Measurements from ENCODE around the gene CD177.
"Not testable (repeated sequence)": the region's sequence is repeated elsewhere in the genome, so short reads cannot be mapped to it uniquely, and the experiment has no call there.

Gene CD177

GRCh38 chr19:43336508-43336907 is 17.0 kb upstream of the CD177 start:
- DNase-seq = not testable (repeated sequence)

GRCh38 chr19:43337737-43338136 is 15.7 kb upstream of the CD177 start:
- no peak for DNase-seq

DNA sequence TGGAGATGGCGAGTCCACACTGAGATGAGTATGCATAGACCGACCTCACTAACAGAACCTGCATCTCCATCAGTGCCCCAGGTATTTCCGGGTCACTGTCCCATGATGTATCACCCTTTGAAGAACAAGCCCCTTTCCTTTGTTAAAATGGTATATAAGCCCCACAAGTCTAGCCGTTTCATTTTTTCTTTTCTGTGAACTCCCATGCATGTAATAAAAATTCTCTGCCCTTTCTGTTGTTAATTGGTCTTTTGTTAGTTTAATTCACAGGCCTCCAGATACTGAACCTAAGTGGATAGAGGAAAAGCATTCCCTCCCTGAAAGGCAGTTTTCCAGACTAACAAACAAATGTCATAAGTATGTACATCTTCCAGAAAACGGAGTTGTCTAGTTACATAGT is 15.0 kb upstream of the CD177 start:
- DNase-seq = no peak

GRCh38 chr19:43339243-43339930 is 14.1 kb upstream of the CD177 start:
- not testable (repeated sequence) for DNase-seq

DNA sequence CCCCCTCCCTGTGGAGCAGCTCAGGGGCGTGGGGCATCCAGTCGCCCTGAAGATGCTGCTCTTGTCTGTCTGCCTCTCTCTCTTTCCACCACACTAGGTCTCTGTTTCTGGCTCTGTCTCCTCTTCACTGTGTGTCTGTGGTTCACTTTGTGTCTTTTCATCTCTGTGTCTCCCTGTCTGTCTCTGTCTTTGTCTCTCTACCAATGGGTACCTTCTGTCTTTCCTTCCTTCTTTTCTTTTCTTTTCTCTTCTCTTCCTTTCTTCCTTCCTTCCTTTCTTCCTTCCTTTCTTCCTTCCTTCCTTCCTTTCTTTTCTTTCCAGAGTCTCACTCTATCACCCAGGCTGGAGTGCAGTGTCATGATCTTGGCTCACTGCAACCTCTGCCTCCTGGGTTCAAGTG is 13.4 kb upstream of the CD177 start:
- not testable (repeated sequence) for DNase-seq

DNA sequence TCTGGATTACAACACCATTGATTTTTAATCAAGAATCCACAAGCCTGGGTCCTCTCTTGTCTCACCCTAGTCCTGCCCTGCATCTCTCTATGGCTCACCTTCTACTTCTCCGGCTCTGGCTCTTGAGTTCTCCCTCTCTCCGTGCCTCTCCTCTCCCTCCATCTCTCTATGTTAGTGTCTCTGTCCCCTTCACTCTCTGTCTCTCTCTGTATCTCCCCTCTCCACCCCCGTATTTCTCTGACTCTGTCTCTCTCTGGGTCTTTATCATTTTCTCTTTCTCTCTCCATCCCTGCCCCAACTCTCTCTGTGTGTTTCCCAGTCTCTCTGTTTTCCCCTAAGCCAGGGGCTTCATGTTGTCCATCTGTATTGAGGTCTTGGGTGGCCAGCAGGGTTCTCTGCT is 12.4 kb upstream of the CD177 start:
- DNase-seq = not testable (repeated sequence)

- not testable (repeated sequence) for DNase-seq
These were observed 11.4 kb upstream of the CD177 start for GRCh38 chr19:43342104-43342503.

DNA sequence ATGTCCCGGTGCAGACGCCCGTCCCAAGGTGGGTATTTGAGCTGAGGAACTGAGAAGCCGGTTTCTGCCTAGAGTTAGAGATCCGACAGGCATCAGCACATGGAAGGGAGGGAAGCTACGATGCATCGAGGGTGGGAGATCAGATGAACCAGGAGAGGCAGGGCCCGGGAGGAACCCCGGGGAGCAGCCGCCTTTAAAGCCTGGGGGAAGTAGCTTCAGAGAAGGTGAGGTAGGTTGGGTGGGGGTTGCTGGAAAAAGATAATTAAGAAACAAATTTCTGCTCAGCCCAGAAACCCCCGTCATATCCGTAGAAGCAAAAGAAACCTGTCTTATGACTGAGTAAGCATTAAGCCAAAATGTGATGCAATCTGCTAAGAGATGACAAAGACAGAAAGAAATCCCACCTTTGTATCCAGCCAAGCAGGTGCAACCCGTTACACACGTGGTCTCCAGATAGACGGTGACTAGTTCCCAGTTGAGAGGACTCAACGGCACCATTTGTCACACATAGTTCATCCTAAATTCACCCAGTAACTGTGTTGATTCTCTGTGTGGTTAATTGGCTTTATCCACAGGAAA is 9.1 kb upstream of the CD177 start:
- DNase-seq = not testable (repeated sequence)

- DNase-seq = not testable (repeated sequence)
These were observed 3.7 kb upstream of the CD177 start for GRCh38 chr19:43349813-43350212.

DNA sequence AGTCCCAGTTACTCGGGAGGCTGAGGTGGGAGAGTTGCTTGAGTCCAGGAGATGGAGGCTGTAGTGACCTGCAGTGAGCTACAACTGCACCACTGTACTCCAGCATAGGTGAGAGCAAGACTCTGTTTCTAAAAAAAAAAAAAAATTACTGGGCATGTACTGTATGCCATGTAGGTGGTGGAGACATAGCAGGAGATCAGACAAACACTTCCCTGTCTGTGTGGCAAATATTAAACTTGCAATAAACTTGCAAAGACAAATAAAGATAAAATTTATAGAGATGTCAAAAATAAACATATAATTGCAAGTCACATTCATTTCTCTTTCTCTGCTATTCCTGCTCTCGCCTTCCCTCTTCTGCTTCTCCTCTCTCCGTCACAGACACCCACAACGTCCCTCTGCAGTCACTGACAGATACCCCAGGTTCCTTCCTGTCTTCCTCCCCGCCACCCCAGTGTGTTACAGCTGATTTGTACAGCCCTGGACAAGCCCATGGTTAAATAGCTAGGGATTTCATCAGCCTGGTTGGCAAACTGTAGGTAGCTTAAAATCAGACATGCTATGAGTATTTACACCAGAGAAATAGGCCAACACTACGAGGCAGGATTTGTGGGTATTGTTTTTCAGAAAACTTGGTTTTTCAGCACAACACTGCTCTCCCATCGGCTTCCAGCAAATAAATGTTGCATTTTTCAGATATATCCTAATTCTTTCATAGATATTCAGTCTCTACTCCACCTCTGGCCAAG is 1.3 kb upstream of the CD177 start:
- DNase-seq = no peak

DNA sequence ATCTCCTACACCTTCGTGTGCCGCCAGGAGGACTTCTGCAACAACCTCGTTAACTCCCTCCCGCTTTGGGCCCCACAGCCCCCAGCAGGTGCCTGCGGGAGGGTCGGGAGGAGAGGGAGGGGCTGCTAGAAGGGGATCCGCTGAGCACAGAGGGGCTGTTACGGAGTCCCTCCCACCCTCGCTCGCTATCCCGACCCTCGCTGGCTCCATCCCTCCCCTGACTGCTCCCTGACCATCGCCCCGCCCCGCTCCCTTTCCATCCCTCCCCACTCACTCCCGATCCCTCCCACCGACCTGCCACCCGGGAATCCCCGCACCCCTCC is 780 bp downstream of the CD177 start:
- no peak for DNase-seq

- DNase-seq = not testable (repeated sequence)
These were observed 3.3 kb downstream of the CD177 start for GRCh38 chr19:43356749-43357148.

GRCh38 chr19:43362179-43362578 is 8.7 kb downstream of the CD177 start:
- no peak for DNase-seq

DNA sequence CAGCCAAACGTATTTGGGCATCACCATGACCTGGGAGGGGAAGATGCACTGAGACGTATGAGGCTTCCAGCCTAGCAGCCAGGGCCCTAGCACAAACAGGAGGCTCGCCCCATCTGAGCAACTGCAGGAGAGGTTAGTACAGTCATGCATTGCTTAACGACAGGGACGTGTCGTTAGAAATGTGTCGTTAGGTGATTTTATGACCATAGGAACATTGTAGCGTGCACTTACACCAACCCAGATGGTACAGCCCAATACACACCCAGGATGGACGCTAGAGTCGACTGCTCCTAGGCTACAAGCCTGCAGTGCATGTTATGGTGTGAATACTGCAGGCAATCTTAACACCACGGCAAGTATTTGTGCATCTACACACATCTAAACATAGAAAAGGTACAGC is 9.3 kb downstream of the CD177 start:
- no peak for DNase-seq

DNA sequence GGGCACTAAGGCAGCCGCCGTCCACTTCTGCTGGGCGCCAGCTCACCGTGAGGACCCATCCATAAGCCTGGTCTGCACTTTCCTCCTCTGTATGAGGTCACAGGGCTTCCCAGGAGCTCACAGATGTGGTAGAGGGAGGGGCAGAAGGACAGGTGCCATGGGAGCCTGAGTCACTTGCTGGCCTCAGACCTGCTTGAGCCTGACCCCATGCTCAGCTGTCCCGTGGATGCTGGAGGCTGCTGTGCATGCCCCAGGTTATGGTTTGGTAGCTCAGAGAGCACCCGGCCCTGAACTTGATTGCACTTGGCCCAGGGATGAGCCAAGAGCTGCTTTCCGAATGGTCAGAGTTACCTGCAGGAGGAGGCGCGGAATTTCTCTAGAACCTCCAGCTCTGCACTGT is 12.2 kb downstream of the CD177 start:
- DNase-seq = not testable (repeated sequence)

GRCh38 chr19:43367822-43368221 is 14.3 kb downstream of the CD177 start:
- no peak for DNase-seq

- DNase-seq = not testable (repeated sequence)
These were observed 15.4 kb downstream of the CD177 start for GRCh38 chr19:43368897-43369296.

- DNase-seq = no peak
These were observed 18.4 kb downstream of the CD177 start for GRCh38 chr19:43371909-43372308.

GRCh38 chr19:43372462-43372861 is 19.0 kb downstream of the CD177 start:
- no peak for DNase-seq

- not testable (repeated sequence) for DNase-seq
These were observed 24.1 kb downstream of the CD177 start for GRCh38 chr19:43377624-43378023.

GRCh38 chr19:43380008-43380407 is 26.5 kb downstream of the CD177 start:
- DNase-seq = no peak

DNA sequence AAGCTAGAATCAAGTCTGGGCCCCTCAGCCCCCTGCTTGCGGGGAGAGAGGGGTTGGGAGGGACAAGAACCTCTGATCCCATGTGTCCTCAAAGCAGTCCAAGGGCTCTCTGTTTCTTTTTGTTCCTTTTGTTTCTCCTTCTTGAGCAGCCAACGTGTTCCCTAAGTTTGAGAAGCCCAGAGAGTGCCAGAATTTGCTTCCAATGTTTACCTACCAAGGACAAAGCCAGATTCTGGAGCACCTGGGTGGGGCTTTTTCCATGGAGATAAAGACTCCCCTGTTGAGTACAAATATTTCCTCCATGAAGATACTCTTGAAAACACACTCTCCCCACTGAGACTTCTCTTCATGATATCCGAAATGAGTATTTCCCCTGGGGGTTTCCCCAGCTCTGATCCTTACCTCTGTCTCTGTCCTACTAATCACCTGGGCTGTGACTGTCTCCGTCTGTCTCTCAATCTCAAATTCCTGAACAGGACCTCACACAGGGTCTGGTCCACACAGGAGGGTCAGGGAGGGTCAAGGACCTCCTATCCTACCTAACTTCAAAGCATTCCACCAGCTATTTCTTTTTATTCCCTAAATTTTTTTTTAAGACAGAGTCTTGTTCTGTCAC is 27.4 kb downstream of the CD177 start:
- DNase-seq = no peak

DNA sequence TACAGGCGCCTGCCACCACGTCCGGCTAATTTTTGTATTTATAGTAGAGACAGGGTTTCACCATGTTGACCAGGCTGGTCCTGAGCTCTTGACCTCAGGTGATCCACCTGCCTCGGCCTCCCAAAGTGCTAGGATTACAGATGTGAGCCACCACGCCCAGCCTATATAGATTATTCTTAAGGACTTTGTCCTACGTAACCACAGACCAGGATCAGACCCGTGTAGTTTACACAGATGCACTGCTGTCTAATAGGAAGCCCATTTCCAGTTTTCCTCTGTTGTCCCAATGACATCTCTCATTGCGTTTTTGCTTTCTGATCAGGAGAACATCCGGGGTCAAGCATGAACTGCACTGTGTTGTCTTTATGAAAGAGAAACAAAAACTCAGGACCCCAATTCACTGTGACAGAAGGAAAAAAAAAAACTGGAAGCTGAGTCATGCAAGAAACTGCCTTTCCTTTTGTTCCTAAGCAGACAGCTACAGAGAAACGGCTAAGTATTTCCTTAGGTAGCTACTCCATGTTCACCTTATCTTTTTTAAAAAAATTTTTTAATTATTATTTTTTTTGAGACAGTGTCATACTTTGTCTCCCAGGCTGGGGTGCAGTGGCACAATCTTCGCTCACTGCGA is 29.2 kb downstream of the CD177 start:
- not testable (repeated sequence) for DNase-seq

Data from amniotic stem cell (primary cell).